K562 treated with DMSO at 1 percent for 4 hours (cell line): ENCODE results near the gene ANO2. TPM values are rescaled to one million over a fixed set of nuclear protein-coding genes. Genes with fewer than 3 reads are reported as not detected.

Source experiments
- total RNA-seq: library from RNA; unstranded; fragments of 300-600 nt; gene quantifications from 2 replicates; pipeline ENCODE4 v1.2.3, GENCODE V29; 2022; ENCODE audit not compliant: insufficient read depth

ANO2 gene
- 0.15 TPM in 1 of 2 replicates, not detected in the other for total RNA-seq

GRCh38 chr12:5945071-5946008 lies at the start of gene ANO2:
TSS of gene ANO2 (minus strand) at chr12:5945259. CDS start at chr12:5945217, 42 bp downstream.

Other genes with a start within 250 kb of the ANO2 start
- not detected in 2 replicates for gene VWF, start 179.4 kb upstream of the ANO2 start, total RNA-seq